SH-SY5Y (cell line): ENCODE data around the gene GTF2I.

Source experiments
- GATA2 ChIP-seq: IDR thresholded peaks from 2 replicates; pipeline ENCODE4 v1.6.1; 2011; ENCODE audit warnings: mild to moderate bottlenecking, low read depth, low read length
- GATA3 ChIP-seq: IDR thresholded peaks from 2 replicates; pipeline ENCODE4 v1.6.1; 2011; ENCODE audit warnings: low read depth, mild to moderate bottlenecking, low read length, moderate library complexity

GRCh38 chr7:74725840-74726239 lies 68.3 kb downstream of the GTF2I start:
- TF ChIP-seq GATA2 (no peak), GATA3 (no peak)
